ENCODE results near the gene TNFRSF12A. TPM values are rescaled to one million over a fixed set of nuclear protein-coding genes. Genes with fewer than 3 reads are reported as not detected.

TNFRSF12A gene
- total RNA-seq, 2 donors from 2014 or later: 9.7 to 11.9 TPM

GRCh38 chr16:3022684-3023414 is 2.7 kb downstream of the TNFRSF12A start:
- Mint-ChIP-seq H3K27me3 (no peaks in the 10 kb centered on the region), H3K9me3 (no peaks in the 10 kb centered on the region), H3K4me3 (peak overlapping the region; percentile 82), H3K36me3 (ENCODE audit: low read depth) (peaks cover 61% of the 10 kb centered on the region), H3K4me1 (peaks cover 23% of the 10 kb centered on the region), H3K27ac (peak overlapping the region; percentile 90)
- no peak for ATAC-seq (replicated peaks)

GRCh38 chr16:3023415-3023668 is 3.2 kb downstream of the TNFRSF12A start:
- ATAC-seq (replicated peaks): no peak
- H3K27ac Mint-ChIP-seq: peak overlapping the region; percentile 90
- H3K36me3 Mint-ChIP-seq (ENCODE audit: low read depth): peaks cover 66% of the 10 kb centered on the region
- peak overlapping the region; percentile 82 for H3K4me3 Mint-ChIP-seq
- H3K9me3 Mint-ChIP-seq: no peaks in the 10 kb centered on the region
- no peaks in the 10 kb centered on the region for H3K27me3 Mint-ChIP-seq
- peaks cover 23% of the 10 kb centered on the region for H3K4me1 Mint-ChIP-seq

DNA sequence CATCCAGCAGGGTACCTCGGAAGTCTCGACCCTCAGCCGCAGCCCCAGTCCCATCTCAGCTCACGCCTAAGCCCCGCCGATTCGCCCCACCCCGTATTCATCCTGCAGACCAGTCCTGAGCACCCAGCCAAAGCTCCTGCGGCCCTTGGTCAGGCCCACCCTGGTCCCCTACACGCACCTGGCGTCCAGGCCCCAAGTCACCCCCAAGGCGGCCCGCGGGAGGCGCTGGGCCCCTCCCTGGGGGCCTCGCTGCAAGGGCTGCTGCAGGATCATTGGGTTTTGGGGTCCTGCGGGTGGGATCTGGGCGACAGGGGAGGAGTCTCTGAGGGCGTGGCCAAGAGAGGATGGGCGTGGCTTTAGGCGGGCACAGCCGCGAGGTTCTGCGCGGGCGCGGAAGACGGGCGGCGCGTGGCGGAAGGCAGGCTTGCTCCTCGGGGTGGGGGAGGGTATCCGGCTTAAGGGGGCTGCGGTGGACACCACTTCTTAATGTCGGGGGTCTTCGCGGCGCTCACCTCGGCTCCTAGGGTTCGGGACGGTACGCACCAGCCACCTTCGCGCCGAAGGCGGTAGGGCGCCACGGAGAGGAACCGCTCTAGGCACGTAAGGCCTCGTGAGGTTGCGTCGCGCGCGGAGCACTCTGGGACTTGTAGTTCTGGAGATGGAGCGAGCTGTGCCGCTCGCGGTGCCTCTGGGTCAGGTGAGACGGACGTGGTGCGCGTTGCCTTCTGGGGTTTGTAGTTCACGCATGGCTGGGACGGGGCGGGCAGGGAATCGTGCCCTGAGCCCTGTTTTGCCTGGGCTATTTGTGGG is 3.7 kb downstream of the TNFRSF12A start, which contains the start of the genes HCFC1R1 and THOC6:
Gene HCFC1R1, minus strand, starts transcription at position 274 of the 810 bp plus-strand sequence. Its CDS starts 1 bp downstream, at position 273.
Gene THOC6, plus strand, starts transcription at position 367 of the 810 bp plus-strand sequence. Its CDS starts 292 bp downstream, at position 659.
- Mint-ChIP-seq H3K27me3 (no peaks in the 10 kb centered on the region), H3K27ac (peak within 1 kb of the TSS; percentile 90), H3K9me3 (no peaks in the 10 kb centered on the region), H3K36me3 (ENCODE audit: low read depth) (peaks cover 71% of the 10 kb centered on the region), H3K4me1 (peaks cover 23% of the 10 kb centered on the region), H3K4me3 (peak within 1 kb of the TSS; percentile 82)
- ATAC-seq (replicated peaks): peak; percentile 78

DNA sequence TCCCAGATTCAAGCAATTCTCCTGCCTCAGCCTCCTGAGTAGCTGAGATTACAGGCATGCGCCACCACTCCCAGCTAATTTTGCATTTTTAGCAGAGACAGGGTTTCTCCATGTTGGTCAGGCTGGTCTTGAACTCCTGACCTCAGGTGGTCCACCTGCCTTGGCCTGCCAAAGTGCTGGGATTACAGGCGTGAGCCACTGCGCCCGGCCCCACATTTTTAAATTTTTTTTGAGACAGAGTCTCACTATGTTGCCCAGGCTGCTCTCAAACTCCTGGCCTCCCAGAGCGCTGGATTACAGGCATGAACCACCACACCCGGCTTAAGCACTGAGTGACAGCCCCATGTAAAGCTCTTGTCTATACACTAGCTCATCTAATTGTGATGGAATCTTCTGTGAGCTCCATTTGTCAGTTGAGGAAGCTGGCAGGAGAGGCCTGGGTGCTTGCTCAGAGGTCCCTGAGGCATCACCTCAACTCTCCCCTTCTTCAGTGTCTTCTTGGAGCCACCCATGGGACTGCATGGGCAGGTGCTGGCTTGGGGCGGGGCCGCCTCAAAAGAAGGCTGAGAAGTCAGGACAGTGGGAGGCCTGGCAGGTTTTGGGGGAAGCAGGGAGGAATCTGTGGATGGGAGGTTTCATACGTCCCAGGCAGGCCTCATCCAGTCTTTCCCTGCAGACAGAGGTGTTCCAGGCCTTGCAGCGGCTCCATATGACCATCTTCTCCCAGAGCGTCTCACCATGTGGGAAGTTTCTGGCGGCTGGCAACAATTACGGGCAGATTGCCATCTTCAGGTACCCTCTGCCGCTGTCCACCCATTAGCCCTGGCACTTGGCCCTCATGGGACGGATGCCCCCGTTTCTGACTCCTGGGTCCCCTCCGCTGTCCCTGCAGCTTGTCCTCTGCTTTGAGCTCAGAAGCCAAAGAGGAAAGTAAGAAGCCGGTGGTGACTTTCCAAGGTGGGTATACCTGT is 5.1 kb downstream of the TNFRSF12A start:
- H3K4me1 Mint-ChIP-seq: peaks cover 29% of the 10 kb centered on the region
- peaks cover 5% of the 10 kb centered on the region for H3K27me3 Mint-ChIP-seq
- ATAC-seq (replicated peaks): no peak

GRCh38 chr16:3026003-3026378 is 5.8 kb downstream of the TNFRSF12A start:
- H3K36me3 Mint-ChIP-seq (ENCODE audit: low read depth): peaks cover 86% of the 10 kb centered on the region
- no peak for ATAC-seq (replicated peaks)
- no peaks in the 10 kb centered on the region for H3K9me3 Mint-ChIP-seq
- H3K27me3 Mint-ChIP-seq: peaks cover 5% of the 10 kb centered on the region
- peaks cover 29% of the 10 kb centered on the region for H3K4me1 Mint-ChIP-seq
- no peak overlapping the region for H3K27ac Mint-ChIP-seq
- H3K4me3 Mint-ChIP-seq: peak overlapping the region; percentile 82

More for the DNA sequence above, 5.1 kb downstream of the TNFRSF12A start:
- Mint-ChIP-seq H3K27ac (no peak overlapping the region), H3K36me3 (ENCODE audit: low read depth) (peaks cover 86% of the 10 kb centered on the region), H3K9me3 (no peaks in the 10 kb centered on the region), H3K4me3 (peak overlapping the region; percentile 82)

DNA sequence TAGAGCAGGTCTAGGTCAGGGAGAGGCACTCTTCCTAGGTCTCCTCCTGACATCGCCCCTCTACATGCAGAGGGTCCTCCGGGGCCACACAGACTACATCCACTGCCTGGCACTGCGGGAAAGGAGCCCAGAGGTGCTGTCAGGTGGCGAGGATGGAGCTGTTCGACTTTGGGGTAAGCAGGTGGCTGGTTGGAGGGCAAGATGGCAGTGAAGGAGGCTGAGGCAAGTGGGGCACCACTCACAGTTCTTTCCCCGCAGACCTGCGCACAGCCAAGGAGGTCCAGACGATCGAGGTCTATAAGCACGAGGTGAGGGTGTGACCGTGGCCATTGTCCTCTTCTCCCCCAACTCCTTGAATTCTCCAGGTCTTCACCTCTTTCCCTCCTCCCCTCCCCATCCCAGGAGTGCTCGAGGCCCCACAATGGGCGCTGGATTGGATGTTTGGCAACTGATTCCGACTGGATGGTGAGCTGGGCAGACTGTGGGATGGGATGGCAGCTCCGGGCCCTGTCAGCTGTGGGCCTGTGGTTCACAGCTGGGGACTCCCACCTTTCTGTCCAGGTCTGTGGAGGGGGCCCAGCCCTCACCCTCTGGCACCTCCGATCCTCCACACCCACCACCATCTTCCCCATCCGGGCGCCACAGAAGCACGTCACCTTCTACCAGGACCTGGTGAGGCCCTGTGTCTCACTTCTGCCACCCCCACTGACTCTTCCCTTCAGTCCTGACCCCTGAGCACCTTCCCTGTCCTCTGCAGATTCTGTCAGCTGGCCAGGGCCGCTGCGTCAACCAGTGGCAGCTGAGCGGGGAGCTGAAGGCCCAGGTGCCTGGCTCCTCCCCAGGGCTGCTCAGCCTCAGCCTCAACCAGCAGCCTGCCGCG is 6.7 kb downstream of the TNFRSF12A start:
- H3K4me3 Mint-ChIP-seq: peak overlapping the region; percentile 82
- H3K9me3 Mint-ChIP-seq: no peaks in the 10 kb centered on the region
- ATAC-seq (replicated peaks): no peak
- H3K36me3 Mint-ChIP-seq (ENCODE audit: low read depth): peaks cover 78% of the 10 kb centered on the region
- peaks cover 22% of the 10 kb centered on the region for H3K4me1 Mint-ChIP-seq
- H3K27ac Mint-ChIP-seq: no peak overlapping the region
- peaks cover 5% of the 10 kb centered on the region for H3K27me3 Mint-ChIP-seq

- Mint-ChIP-seq H3K36me3 (ENCODE audit: low read depth) (peaks cover 73% of the 10 kb centered on the region), H3K9me3 (no peaks in the 10 kb centered on the region), H3K4me1 (peaks cover 16% of the 10 kb centered on the region), H3K4me3 (peak overlapping the region; percentile 89), H3K27ac (no peak overlapping the region), H3K27me3 (peaks cover 8% of the 10 kb centered on the region)
- no peak for ATAC-seq (replicated peaks)
Observed at GRCh38 chr16:3027489-3027795, 7.3 kb downstream of the TNFRSF12A start.

DNA sequence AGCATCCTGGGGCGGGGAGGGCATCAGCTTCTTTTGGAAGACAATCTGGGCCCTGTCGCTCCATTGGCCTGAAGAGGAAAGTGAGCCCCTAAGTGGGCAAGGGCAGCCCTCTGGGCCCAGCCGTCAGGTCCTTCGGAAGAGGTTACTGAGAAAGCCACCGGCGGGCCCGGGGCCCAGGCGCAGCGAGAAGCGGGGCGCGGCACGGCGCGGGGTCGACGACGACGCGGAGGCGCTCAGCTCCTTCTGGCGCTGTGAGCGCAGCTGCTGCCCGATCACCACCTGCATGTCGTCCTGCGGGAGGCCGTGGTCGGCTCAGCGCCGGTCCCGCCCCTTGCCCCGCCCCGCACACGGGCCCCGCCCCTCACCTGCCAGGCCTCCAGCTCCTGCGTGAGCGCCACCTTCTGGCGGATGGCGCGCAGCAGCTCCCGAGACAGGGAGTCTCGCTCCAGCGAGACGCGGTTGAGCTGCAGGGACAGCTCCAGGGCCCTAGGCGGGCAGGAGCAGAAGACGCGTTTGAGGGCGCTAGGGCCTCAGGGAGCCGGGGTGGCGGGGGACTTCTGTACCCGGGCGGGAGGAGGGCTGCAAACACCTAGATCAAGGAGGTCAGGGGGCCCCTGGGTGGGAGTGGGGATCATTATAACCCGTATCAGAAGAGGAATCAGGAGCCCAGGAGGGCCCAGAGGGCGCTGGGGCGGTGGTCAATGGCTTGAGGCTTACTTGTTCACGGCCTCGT is 8.0 kb downstream of the TNFRSF12A start:
- Mint-ChIP-seq H3K27ac (peak overlapping the region; percentile 84), H3K27me3 (peaks cover 15% of the 10 kb centered on the region), H3K36me3 (ENCODE audit: low read depth) (peaks cover 65% of the 10 kb centered on the region), H3K4me1 (peaks cover 10% of the 10 kb centered on the region), H3K9me3 (no peaks in the 10 kb centered on the region), H3K4me3 (peak overlapping the region; percentile 89)
- peak; percentile 44 for ATAC-seq (replicated peaks)

DNA sequence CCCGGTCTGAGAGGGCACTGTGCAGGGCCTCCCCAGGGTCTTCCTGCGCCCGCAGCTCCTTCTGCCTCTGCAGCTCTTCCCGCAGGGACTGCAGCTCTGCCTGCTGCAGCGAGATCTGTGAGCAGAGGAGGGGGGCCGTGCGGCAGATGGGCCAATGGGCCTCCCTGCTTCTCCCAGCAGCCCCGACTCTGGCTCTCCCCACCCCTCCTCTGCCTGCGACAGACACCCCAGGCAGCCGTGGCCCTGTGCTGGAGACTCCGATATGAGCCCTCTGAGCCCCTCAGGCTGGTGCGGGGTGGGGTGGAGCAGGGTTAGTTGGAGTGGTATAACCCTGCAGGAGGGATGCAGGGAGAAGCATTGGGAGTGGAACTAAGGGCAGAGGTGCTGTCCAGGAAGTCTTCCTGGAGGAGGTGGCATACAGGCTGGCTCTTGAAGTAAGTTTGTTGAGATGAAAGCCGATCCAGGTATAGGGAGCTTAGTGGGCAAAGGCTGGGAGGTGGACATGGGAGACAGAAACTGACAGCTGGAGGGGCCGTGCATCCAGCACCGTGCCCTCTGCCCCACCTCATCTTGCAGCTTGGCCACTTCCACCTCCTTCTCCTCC is 8.7 kb downstream of the TNFRSF12A start:
- Mint-ChIP-seq H3K27ac (peak overlapping the region; percentile 84), H3K4me1 (peaks cover 10% of the 10 kb centered on the region)

GRCh38 chr16:3029491-3030221 is 9.5 kb downstream of the TNFRSF12A start:
- peak; percentile 76 for ATAC-seq (replicated peaks)
- peaks cover 27% of the 10 kb centered on the region for H3K27me3 Mint-ChIP-seq
- H3K36me3 Mint-ChIP-seq (ENCODE audit: low read depth): peaks cover 55% of the 10 kb centered on the region
- H3K27ac Mint-ChIP-seq: peak overlapping the region; percentile 84
- peaks cover 5% of the 10 kb centered on the region for H3K4me1 Mint-ChIP-seq
- H3K9me3 Mint-ChIP-seq: no peaks in the 10 kb centered on the region
- H3K4me3 Mint-ChIP-seq: peak overlapping the region; percentile 89

More for the DNA sequence above, 8.7 kb downstream of the TNFRSF12A start:
- ATAC-seq (replicated peaks): no peak
- H3K36me3 Mint-ChIP-seq (ENCODE audit: low read depth): peaks cover 62% of the 10 kb centered on the region
- peaks cover 21% of the 10 kb centered on the region for H3K27me3 Mint-ChIP-seq
- no peaks in the 10 kb centered on the region for H3K9me3 Mint-ChIP-seq
- H3K4me3 Mint-ChIP-seq: peak overlapping the region; percentile 89

GRCh38 chr16:3030222-3031212 is 10.3 kb downstream of the TNFRSF12A start:
- Mint-ChIP-seq H3K27ac (peak overlapping the region; percentile 84), H3K9me3 (no peaks in the 10 kb centered on the region), H3K27me3 (peaks cover 31% of the 10 kb centered on the region), H3K4me3 (peak overlapping the region; percentile 89), H3K36me3 (ENCODE audit: low read depth) (peaks cover 48% of the 10 kb centered on the region), H3K4me1 (peaks cover 5% of the 10 kb centered on the region)
- no peak for ATAC-seq (replicated peaks)
